CD14-positive monocyte (primary cell): ENCODE results near the gene KDM5C. TPM values are rescaled to one million over a fixed set of nuclear protein-coding genes. Genes with fewer than 3 reads are reported as not detected.

Source experiments
- DNase-seq, 3 donors: peaks; one replicate each; pipeline ENCODE4 v3.0.0-alpha.2; 2011 to 2022
- H2AFZ ChIP-seq: 2 replicates; pipeline ENCODE4 v1.6.0; 2012; ENCODE audit warnings: mild to moderate bottlenecking, low read depth, low read length, inconsistent platforms; ENCODE audit not compliant: insufficient read depth, poor library complexity, severe bottlenecking
- H3K27ac ChIP-seq, 2 donors: 1 replicate in 1 of 2; 2 replicates in 1 of 2; pipeline ENCODE4 v1.5.1; 2012 to 2013; ENCODE audit warnings: low read length in 2 of 2, control low read depth in 1 of 2, inconsistent platforms in 1 of 2, low read depth in 1 of 2, mild to moderate bottlenecking in 1 of 2
- H3K27me3 ChIP-seq, 2 donors: one replicate each; pipeline versions ENCODE4 v1.6.0 to v1.6.1; 2011 to 2013; ENCODE audit warnings: low read length in 2 of 2; ENCODE audit not compliant: control insufficient read depth in 2 of 2, insufficient read depth in 2 of 2
- H3K36me3 ChIP-seq, 2 donors: replicated peaks in 1 of 2; 1 replicate in 1 of 2; 2 replicates in 1 of 2; pipeline versions ENCODE4 v1.5.1 to v1.6.1; 2012 to 2013; ENCODE audit warnings: low read length in 2 of 2, control low read depth in 1 of 2, inconsistent platforms in 1 of 2, mild to moderate bottlenecking in 1 of 2; ENCODE audit not compliant: insufficient read depth in 2 of 2, control insufficient read depth in 1 of 2
- H3K4me1 ChIP-seq, 2 donors: 1 replicate in 1 of 2; 2 replicates in 1 of 2; pipeline versions ENCODE4 v1.5.1 to v1.6.1; 2012 to 2013; ENCODE audit warnings: low read length in 2 of 2, control low read depth in 1 of 2, inconsistent platforms in 1 of 2, mild to moderate bottlenecking in 1 of 2, moderate library complexity in 1 of 2; ENCODE audit not compliant: insufficient read depth in 2 of 2, control insufficient read depth in 1 of 2
- H3K4me2 ChIP-seq: replicated peaks from 2 replicates; pipeline ENCODE3; 2012; ENCODE audit warnings: low read length, moderate library complexity, mild to moderate bottlenecking; ENCODE audit not compliant: poor library complexity, severe bottlenecking; ENCODE audit errors: extremely low read depth
- H3K4me3 ChIP-seq, 3 experiments: fragments of 200-600 bp in 1 of 3; sonication (generic) in 1 of 3; replicated peaks in 1 of 3; 1 replicate in 2 of 3; 2 replicates in 1 of 3; pipeline ENCODE4 v1.5.1; 2011 to 2013; ENCODE audit warnings: low read length in 3 of 3, mild to moderate bottlenecking in 3 of 3, control low read depth in 2 of 3, low read depth in 2 of 3, inconsistent platforms in 1 of 3, moderate library complexity in 1 of 3
- H3K79me2 ChIP-seq: 2 replicates; pipeline ENCODE4 v1.6.0; 2012; ENCODE audit warnings: mild to moderate bottlenecking, control low read depth, inconsistent platforms, low read length, moderate library complexity; ENCODE audit not compliant: insufficient read depth
- H3K9ac ChIP-seq: 2 replicates; pipeline ENCODE4 v1.6.0; 2017; ENCODE audit warnings: low read length, mild to moderate bottlenecking; ENCODE audit not compliant: insufficient read depth, poor library complexity, severe bottlenecking
- H3K9me3 ChIP-seq, 2 donors: replicated peaks in 1 of 2; 1 replicate in 1 of 2; 2 replicates in 1 of 2; pipeline versions ENCODE4 v1.5.1 to v1.6.1; 2012 to 2013; ENCODE audit warnings: low read length in 2 of 2, control low read depth in 1 of 2; ENCODE audit not compliant: control insufficient read depth in 1 of 2, insufficient read depth in 1 of 2
- H4K20me1 ChIP-seq: 2 replicates; pipeline ENCODE4 v1.6.0; 2012; ENCODE audit warnings: mild to moderate bottlenecking, low read length, control low read depth, moderate library complexity; ENCODE audit not compliant: insufficient read depth
- H3K27ac Mint-ChIP-seq, 7 donors: one replicate each; pipeline ENCODE4 v1.8.0; 2020; ENCODE audit warnings: mild to moderate bottlenecking in 7 of 7, mixed read lengths in 7 of 7, moderate library complexity in 6 of 7, inconsistent platforms in 2 of 7
- H3K27me3 Mint-ChIP-seq, 3 donors: one replicate each; pipeline ENCODE4 v1.8.0; 2021 to 2022; ENCODE audit warnings: low read depth in 3 of 3, mild to moderate bottlenecking in 3 of 3, mixed read lengths in 3 of 3, moderate library complexity in 3 of 3, inconsistent platforms in 1 of 3
- H3K36me3 Mint-ChIP-seq, 2 donors: one replicate each; pipeline ENCODE4 v1.8.0; 2020; ENCODE audit warnings: mixed read lengths in 2 of 2, inconsistent platforms in 1 of 2, mild to moderate bottlenecking in 1 of 2
- H3K4me1 Mint-ChIP-seq: one replicate; pipeline ENCODE4 v1.8.0; 2020; ENCODE audit warnings: mild to moderate bottlenecking, mixed read lengths
- H3K4me3 Mint-ChIP-seq, 2 donors: one replicate each; pipeline ENCODE4 v1.8.0; 2020; ENCODE audit warnings: mild to moderate bottlenecking in 2 of 2, mixed read lengths in 2 of 2, moderate library complexity in 1 of 2
- H3K9me3 Mint-ChIP-seq, 7 donors: one replicate each; pipeline ENCODE4 v1.8.0; 2020 to 2022; ENCODE audit warnings: mixed read lengths in 7 of 7, mild to moderate bottlenecking in 6 of 7, moderate library complexity in 6 of 7, inconsistent platforms in 2 of 7
- WGBS: methylation state at CpG from one replicate; pipeline ENCODE4 v1.1.5; 2013; ENCODE audit warnings: missing lambda C conversion rate; ENCODE audit not compliant: insufficient coverage; 5-methylcytosine and 5-hydroxymethylcytosine counted together
- intact Hi-C, 2 donors: fragments of 100-400 bp; cut with micrococcal nuclease; formaldehyde crosslinking; loops; one replicate each; pipeline versions ENCODE4 v1.15.0 to v1.15.1; 2023
- polyA plus RNA-seq, 3 donors: library from polyadenylated mRNA; depleted of rRNA in 1 of 3; unstranded in 2 of 3; stranded (reverse) in 1 of 3; fragments of 300-500 nt in 2 of 3; fragments of >200 nt in 1 of 3; fragmentation: Illumina TruSeq in 2 of 3; gene quantifications; 1 replicate in 2 of 3; 2 replicates in 1 of 3; pipeline ENCODE4 v1.2.3, GENCODE V29; 2012 to 2021
- TF ChIP-seq, protein P1 (sequence below): fragments of 200-600 bp; IDR thresholded peaks from one replicate; pipeline ENCODE4 v1.8.0; 2022; ENCODE audit warnings: antibody characterized with exemption, mild to moderate bottlenecking

Gene KDM5C
- polyA plus RNA-seq, 3 donors = 13.3 to 93.6 (median 16.7) TPM

DNA sequence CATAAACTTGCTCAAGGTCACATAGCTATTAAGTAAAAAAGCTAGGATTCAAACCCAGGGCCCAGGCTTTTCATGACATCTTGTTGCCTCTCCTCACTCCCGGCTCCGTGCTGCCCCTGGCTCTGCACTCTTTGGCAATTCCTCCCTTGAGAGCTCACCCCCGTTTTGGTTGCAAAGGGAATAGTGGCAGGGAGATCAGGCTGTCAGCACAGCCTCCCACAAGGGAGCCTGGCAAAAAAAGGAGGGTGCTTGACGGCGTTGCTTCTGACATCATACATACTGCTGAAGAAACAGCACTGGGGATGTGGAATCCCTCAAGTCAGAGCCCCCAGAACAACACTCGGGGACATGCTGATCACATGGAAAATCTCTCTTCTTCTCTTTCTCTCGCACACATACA, 35.8 kb upstream of the KDM5C start:
- peaks cover 8 to 72% (median 25%) of the 10 kb centered on the region in 3 donors for H3K27me3 Mint-ChIP-seq
- H3K27ac ChIP-seq = no peak overlapping the region
- no peak overlapping the region for H3K9ac ChIP-seq
- no peak overlapping the region for H3K27ac Mint-ChIP-seq
- peaks cover 48 to 50% of the 10 kb centered on the region in 2 donors for H3K4me1 ChIP-seq
- no peak for DNase-seq
- no peaks in the 10 kb centered on the region for H3K79me2 ChIP-seq
- H3K27me3 ChIP-seq = peaks cover 0 to 11% of the 10 kb centered on the region in 2 donors
- intact Hi-C loops = no loop called here
- no peak overlapping the region for H2AFZ ChIP-seq
- no peak overlapping the region for H3K4me3 ChIP-seq
- peaks cover 43% of the 10 kb centered on the region for H4K20me1 ChIP-seq
- H3K9me3 ChIP-seq = no peaks in the 10 kb centered on the region
- H3K4me2 ChIP-seq = no peak overlapping the region
- peaks cover 0 to 25% of the 10 kb centered on the region in 2 donors for H3K36me3 Mint-ChIP-seq
- H3K4me3 Mint-ChIP-seq = peak overlapping the region in 1 of 2 donors; percentile 51
- no peaks in the 10 kb centered on the region for H3K36me3 ChIP-seq
- WGBS = 80% methylated on average over 2 of the region's 7 CpGs
- TF ChIP-seq, protein P1, sequence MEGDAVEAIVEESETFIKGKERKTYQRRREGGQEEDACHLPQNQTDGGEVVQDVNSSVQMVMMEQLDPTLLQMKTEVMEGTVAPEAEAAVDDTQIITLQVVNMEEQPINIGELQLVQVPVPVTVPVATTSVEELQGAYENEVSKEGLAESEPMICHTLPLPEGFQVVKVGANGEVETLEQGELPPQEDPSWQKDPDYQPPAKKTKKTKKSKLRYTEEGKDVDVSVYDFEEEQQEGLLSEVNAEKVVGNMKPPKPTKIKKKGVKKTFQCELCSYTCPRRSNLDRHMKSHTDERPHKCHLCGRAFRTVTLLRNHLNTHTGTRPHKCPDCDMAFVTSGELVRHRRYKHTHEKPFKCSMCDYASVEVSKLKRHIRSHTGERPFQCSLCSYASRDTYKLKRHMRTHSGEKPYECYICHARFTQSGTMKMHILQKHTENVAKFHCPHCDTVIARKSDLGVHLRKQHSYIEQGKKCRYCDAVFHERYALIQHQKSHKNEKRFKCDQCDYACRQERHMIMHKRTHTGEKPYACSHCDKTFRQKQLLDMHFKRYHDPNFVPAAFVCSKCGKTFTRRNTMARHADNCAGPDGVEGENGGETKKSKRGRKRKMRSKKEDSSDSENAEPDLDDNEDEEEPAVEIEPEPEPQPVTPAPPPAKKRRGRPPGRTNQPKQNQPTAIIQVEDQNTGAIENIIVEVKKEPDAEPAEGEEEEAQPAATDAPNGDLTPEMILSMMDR = no peak
- H3K9me3 Mint-ChIP-seq = peaks cover 0 to 3% (median 0%) of the 10 kb centered on the region in 7 donors
- peaks cover 52% of the 10 kb centered on the region for H3K4me1 Mint-ChIP-seq

DNA sequence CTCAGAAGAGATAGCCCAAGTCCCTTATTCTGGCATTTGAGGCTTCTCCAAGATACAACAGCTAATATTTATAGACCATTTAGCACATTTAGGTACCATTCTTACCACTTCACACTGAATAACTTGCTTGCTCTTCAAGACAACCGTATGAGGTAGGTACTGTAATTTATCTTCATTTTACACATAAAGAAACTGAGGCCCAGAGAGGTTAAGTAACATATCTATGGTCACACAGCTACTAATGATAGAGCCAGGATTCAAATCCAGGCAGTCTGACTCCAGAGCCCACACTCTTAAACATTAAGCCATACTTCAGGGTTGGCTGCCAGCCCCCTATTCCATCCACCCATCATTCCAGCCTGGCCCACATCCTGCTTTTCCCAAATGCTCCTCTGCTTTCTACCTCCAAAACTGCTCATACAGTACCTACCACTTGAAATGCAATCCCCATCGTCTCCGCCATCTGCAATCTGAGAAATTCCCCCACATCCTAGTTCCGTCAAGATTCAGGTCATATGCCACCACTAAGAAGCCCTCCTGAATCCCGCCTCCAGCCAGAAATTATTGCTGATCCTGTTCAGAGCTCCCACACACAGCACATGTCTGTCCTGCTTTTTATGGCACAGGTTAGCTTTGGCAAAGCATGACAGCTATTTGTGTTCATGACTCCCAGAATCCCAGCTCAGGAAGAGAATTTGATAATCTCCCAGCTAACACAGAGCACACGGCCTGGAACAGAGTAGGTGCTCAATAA, 32.8 kb upstream of the KDM5C start:
- peaks cover 19 to 40% of the 10 kb centered on the region in 2 donors for H3K36me3 Mint-ChIP-seq
- 93% methylated on average over 2 of the region's 6 CpGs for WGBS
- Histone ChIP-seq H3K4me2 (no peak overlapping the region), H3K9ac (no peak overlapping the region), H3K9me3 (no peaks in the 10 kb centered on the region), H3K27me3 (peaks cover 0 to 7% of the 10 kb centered on the region in 2 donors), H3K4me3 (no peak overlapping the region), H2AFZ (no peak overlapping the region), H3K4me1 (peaks cover 19 to 20% of the 10 kb centered on the region in 2 donors), H4K20me1 (peaks cover 34% of the 10 kb centered on the region), H3K36me3 (peaks cover 7 to 21% of the 10 kb centered on the region in 2 donors), H3K79me2 (no peaks in the 10 kb centered on the region), H3K27ac (no peak overlapping the region)
- no peak overlapping the region for H3K27ac Mint-ChIP-seq
- peaks cover 22% of the 10 kb centered on the region for H3K4me1 Mint-ChIP-seq
- TF ChIP-seq, protein P1 = no peak
- intact Hi-C loops = no loop called here
- H3K4me3 Mint-ChIP-seq = peak overlapping the region in 1 of 2 donors; percentile 21
- peaks cover 8 to 65% (median 25%) of the 10 kb centered on the region in 3 donors for H3K27me3 Mint-ChIP-seq
- DNase-seq = no peak
- H3K9me3 Mint-ChIP-seq = peaks cover 0 to 2% (median 0%) of the 10 kb centered on the region in 7 donors
